ENCODE data around the gene DCC.

- TF ChIP-seq CTCF (conservative IDR thresholded peaks at IDR 0.05) = no peak
- no peak for TF ChIP-seq EZH2 (IDR thresholded peaks at IDR 0.05; ENCODE audit: low read depth)
These were observed 535.7 kb downstream of the DCC start for GRCh38 chr18:52875725-52876124.

Data from PC-9 (cell line).